T-helper 9 cell (primary cell): ENCODE measurements around the gene HIBCH.
"Not testable (repeated sequence)": the region's sequence is repeated elsewhere in the genome, so short reads cannot be mapped to it uniquely, and the experiment has no call there.

Source experiments
- DNase-seq: peaks from one replicate; pipeline ENCODE4 v3.0.0-alpha.2; 2020

The HIBCH gene

DNA sequence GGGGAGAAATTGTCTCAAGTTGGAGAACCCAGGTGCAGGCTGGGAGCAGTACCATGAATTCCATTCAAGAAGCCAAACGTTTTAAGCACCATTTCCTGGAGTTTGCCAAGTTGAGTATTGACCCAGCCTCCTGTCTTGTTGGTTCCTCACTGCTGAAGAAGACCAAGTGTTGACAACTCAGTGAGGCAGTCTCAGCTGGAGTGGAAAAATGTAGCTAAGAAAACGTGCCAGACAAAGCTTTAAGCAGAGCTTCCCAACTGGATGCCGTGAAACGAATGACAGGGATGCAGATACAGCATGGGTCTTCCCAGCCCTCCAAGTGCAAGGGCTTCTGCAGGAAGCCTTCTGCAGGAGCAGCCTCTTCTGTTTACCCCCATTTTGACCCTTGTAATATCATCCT is 23.0 kb upstream of the HIBCH start:
- no peak for DNase-seq

DNA sequence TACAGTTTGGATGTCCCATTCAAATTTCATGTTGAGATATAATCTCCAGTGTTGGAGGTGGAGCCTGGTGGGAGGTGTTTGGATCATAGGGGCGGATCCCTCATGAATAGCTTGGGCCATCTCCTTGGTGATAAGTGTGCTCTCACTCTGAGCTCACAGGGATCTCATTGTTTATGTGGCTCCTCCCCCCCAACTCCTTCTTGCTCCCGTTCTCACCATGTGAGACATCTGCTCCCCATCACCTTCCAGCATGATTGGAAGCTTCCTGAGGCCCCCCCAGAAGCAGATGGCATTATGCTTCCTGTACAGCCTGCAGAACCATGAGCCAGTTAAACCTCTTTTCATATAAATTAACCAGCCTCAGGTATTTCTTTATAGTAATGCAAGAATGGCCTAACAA is 20.7 kb upstream of the HIBCH start:
- no peak for DNase-seq

DNA sequence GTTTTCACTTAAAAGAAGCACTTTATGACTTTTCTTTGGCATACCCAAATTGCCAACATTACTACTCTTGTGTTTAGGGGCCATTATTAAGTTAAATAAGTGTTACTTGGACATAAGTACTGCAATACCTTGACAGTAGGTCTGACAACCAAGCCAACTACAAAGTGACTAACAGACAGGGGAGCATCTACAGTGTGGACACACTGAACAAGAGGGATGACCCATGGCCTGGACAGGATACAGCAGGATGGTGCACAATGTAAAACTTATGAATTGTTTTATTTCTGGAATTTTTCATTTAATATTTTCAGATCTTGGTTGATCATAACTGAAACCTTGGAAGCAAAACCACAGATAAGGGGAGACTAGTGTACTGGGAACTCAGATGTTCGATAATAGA is 19.8 kb upstream of the HIBCH start:
- no peak for DNase-seq

DNA sequence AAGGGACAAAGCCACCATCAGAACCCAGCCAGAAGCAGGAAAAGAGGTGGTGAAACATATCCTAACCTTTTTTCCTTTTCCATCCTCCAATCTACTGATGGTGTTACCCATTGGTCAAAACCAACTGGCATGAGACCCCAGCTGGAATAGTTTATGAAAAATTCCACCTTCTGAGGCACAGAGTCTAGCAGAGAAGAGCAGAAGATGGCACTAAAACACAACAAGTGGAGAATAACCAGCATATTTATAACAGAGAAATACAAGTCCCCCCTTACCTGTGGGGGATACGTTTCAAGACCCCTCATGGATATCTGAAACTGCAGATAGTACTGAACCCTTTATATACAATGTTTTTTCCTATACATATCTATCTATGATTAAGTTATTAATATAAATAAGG is 18.8 kb upstream of the HIBCH start:
- no peak for DNase-seq

DNA sequence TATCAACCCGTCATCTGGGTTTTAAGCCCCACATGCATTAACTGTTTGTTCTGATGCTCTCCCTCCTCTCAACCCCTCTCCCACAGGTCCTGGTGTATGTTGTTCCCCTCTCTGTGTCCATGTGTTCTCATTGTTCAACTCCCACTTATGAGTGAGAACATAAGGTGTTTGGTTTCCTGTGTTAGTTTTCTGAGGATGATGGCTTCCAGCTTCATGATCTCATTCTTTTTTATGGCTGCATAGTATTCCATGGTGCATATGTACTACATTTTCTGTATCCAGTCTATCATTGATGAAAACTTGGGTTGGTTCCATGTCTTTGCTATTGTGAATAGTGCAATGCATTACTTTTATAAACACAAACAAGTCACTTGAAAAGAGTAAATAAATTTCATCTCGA is 16.8 kb upstream of the HIBCH start:
- DNase-seq = no peak

DNA sequence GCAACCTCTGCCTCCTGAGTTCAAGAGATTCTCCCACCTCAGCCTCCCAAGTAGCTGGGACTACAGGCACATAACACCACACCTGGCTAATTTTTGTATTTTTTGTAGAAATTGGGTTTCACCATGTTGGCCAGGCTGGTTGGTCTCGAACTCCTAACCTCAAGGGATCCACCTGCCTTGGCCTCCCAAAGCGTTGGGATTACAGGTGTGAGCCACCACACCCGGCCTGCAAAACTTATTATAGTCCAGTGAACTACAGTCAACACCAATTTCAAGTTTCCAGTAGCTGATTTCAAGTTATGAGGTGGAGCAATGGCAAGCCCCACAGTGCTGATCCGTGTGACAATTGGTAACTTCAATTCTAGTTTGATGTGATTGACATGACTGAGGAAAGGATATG is 16.0 kb upstream of the HIBCH start:
- DNase-seq = not testable (repeated sequence)

DNA sequence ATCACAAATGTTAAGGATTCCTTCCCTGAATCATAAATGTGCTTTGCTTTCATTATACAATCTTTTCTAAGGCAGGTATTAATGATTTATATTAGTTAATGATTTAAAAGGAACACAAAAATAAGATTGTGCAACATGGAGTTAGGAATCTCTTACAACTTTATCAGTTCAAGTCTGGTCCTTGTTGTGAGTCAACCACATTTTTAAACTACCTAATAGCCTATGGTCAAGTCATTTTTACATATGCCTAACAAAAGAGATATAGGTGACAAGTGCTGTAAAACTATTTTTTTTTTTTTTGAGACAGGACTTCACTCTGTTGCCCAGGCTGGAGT is 15.6 kb upstream of the HIBCH start:
- DNase-seq = no peak

DNA sequence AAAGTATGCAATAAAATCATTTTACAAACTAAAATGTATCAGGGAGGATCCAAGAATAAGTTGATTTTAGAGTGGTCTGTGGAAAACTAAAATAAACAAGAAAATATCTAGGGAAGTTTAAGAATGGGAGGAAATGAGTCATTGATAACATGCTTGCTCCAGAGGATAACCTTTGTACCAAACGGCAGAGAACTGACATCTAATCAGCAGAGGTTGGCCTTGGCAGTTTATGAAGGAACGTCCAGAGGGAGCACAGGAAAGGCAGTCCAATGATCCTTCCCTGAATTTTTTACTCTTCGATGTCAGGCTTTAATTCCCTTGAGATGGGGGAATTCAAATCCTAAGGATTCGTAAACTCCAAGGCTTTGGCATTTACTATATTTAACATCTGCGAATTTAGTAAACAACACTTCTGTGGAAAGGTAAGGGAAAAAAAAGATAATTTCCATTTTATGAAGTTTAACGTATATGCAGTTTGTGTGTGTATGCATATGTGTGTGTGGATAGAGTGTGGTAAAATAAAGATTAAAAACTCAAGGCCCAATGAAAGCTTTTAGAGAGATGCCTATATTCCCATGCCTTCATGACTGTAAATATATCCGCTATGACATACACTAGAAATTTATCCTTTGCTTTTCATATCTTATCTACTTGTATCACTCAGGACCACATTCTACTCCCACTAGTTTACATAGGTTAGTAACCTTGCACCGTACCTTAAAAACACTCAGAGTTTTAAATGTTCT is 15.0 kb upstream of the HIBCH start:
- DNase-seq = no peak

DNA sequence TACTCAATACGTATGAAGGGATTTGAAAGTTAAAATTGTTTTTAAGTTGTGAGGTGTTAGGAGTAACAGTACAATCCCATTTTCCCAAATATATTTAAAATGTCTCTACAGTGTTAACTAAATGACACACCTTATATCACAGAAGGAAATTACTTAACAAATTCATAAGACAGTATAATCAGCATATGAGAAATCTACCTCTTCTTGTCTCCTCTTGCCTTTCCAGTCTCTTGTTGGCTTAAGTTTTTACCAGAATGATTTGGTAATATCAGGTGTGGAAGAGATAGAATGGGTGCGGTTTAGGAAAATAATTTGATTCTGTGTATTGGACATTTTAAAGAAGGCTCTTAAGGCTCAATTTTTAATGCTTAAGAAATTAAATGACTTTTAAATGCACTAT is 14.3 kb upstream of the HIBCH start:
- no peak for DNase-seq

DNA sequence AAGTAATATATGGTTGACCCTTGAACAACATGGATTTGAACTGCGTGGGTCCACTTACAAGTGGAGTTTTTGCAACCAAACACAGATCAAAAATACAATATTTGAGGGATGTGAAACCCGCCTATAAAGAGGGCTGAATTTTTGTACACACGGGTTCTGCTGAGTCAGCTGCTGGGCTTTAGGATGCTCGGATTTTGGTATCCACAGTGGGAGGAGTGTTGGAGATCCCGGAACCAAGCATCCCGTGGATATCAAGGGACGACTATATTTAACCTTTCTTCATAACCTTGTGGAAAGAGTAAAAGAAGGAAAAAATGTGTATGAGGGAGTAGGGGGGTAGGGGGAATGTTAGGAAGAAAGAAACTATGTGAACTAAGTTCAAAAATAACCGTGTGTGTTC is 13.8 kb upstream of the HIBCH start:
- DNase-seq = no peak

DNA sequence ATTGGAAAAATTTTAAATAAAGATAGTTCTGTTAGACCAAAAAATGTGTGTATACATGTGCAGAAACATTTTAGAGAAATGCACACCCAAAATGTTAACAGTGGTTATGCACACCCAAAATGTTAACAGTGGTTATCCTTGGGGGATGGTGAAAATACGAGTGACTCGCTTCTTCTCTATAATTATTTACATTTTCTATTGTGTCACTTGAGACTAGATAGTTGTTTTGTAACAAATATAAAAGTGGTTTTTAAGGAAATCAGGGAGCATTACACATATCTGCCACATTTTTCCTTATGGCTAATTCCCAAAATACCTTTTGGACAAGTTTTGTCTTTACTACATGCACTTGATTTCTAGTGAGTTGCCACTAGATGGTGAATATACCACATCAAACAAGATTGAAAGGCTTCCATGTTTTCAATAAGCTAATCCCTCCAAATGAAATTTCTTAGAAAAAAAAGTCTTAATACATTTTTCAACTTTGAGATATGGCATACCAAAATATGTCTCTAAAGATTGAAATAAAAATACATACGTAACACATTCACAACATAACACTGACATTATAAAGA is 9.0 kb upstream of the HIBCH start:
- DNase-seq = no peak

DNA sequence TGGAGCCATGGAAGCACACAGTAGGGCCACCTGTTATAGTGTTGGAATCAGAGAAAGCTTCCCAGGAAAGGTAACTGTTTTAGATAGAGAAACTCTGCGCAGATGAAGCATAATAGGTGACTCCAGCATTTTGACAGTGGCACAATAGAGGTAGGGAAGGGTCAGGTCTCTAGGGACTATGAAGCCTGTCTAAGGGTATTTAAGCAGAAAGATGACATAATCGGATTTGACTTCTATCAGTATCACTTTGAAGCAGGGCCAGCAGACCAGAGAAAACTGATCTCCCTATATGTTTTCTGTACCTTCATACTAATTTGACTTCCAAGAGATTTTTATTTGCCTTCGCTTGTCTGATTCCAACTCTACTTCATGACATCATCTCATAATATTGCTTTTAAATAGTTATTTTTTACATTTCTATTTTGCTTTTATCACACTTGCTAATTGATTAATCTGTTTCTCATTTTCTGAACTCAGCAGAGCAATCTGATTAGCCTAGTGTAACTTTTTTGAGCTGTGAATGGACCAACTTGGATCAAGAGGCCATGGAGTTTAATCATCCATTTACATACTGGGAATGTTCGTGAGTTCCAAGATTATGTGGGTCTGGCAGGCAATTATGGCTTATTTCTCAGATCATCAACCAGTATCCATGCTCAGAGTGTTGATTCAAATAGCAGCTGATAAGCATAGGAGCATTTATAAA is 8.4 kb upstream of the HIBCH start:
- DNase-seq = no peak

DNA sequence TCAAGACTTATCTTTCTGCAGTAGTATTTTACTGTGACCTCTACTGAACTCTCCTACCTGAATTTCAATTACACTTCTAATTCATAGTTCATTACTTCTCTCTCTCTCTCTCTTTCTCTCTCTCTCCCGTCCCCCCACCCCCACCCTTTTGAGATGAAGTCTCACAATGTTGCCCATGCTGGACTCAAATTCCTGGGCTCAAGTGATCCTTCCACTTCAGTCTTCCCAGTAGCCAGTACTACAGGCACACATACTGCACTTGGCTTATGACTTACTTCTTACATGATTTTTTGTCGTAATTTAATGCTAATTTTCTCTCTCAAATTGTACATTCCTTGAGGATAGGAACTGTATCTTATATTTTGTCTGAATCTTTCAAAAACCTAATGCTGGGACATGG is 6.0 kb upstream of the HIBCH start:
- DNase-seq = no peak

DNA sequence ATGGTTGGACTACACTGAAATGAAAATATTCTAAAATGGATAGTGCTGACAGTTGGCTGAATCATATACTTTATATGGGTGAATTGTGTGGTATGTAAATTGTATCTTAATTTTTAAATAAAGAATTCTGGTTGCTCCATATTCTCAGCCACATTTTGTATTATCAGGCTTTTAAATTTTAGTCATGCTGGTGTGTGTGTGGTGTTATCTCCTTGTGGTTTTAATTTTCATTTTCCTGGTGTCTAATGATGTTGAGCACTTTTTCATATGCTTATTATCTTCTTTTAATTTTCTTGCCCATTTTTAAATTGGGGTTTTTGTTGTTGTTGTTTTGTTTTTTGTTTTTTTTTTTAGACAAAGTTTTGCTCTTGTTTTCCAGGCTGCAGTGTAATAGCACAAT is 3.8 kb upstream of the HIBCH start:
- DNase-seq = no peak

DNA sequence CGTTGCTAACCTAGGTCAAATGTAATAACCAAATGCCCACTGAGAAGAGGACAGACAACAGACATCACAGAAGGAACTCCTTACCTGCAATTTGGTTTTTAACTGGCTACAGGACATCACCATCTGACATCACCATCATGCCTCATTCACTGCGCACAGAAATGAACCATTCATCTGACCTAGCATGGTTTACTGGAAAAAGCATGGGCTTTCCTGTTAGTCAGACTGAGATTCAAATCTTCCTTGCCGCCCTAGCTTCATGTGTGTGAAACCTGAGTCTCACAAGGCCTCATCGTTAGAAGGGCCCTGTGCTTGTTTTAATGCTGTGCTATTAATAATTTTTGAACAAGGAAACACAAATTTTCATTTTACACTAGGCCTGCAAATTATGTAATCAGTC is 1.1 kb upstream of the HIBCH start:
- no peak for DNase-seq

DNA sequence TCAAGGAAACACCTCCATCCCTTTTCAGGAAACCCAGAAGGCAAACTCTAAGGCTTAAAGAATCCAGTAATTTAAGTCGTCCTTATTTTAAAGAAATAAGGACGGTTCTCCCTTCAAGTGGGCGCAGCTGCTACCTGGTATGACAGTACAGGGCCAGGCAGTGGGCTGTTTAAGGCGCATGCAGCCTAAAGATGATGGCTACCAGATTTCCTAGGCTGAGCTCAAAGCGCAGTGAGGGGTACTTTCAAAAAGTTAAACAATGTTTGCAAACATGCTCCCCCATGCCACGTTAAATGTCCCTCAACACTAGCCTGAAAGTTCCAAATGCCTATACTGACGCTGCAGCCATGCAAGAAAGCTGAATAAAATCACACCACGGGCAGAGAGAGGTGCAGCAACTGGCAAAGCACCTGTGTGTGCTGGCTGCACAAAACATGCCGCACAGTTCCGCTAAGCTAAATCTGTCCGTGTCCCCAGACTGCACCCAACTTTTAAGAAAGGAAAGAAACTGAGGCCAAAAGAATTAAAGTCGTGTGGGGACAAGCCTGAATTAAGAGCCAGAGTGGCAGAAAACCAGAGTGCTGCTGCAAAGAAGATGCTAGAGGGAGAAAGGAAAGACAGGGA is 583 bp downstream of the HIBCH start:
- peak; percentile 4 for DNase-seq

DNA sequence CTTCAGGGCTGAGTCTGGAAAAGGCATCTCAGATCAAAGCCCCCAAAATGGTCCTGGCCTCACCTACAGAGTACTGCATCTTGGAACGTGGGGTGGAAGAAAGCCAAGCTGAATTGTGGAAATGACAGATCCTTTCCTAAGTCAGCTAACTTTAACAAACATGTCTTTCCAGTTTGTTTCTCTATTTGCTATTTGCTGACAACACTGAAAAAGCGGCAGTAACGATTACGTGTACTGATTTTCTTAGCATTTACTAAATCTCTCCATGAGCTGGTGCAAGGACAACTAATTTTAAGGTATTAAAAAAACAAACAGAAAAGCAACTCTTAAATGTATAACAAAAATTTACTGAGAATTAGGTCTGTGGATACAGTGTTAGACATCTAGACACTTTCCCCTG is 1.1 kb downstream of the HIBCH start:
- no peak for DNase-seq

DNA sequence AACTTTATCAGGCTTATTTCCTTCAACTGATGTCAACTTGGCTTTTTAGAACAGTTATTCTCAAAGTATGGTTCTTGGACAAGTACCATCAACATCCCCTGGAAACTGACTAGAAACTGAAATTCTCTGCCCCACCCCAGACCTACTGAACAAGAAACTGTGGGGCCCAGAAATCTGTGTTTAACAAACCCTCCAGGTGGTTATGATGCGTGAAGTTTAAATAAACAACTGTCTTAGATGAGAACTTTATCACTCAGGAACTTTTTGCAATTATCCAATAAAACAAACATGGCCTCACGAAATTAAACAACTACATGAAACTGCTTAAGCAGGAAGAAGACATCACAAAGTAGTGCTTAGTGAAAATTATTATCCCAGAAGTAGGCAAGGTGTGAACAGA is 4.4 kb downstream of the HIBCH start:
- DNase-seq = no peak

DNA sequence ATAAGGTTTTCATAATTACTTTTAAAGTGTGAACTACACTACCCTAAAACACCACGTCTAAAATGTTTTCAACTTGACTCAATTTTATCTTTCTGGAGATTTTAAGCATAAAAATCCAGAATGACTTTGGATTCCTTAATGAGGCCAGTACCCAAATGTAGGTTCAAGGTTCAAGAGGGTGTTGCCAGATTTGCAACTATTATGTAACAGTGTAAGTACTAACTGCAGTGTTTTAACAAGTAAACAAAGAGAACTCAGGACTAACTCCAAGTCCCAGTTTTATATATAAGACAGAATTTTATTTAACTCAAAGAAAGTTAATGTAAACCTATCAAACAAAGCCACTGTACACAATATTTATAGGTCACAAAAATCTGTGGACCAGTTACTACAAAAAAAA is 5.7 kb downstream of the HIBCH start:
- no peak for DNase-seq

DNA sequence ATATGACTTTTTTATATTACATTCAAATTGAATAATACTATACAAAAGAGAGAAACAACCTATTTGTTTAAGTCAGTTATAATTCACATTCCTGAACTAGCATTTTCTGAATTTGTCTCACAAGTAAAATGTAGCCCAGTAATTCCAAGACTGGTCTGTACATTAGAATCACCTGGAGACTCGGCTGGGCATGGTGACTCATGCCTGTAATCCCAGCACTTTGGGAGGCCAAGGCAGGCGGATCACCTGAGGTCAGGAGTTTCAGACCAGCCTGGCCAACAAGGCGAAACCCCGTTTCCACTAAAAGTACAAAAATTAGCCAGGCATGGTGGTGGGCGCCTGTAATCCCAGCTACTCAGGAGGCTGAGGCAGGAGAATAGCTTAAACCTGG is 7.0 kb downstream of the HIBCH start:
- not testable (repeated sequence) for DNase-seq

DNA sequence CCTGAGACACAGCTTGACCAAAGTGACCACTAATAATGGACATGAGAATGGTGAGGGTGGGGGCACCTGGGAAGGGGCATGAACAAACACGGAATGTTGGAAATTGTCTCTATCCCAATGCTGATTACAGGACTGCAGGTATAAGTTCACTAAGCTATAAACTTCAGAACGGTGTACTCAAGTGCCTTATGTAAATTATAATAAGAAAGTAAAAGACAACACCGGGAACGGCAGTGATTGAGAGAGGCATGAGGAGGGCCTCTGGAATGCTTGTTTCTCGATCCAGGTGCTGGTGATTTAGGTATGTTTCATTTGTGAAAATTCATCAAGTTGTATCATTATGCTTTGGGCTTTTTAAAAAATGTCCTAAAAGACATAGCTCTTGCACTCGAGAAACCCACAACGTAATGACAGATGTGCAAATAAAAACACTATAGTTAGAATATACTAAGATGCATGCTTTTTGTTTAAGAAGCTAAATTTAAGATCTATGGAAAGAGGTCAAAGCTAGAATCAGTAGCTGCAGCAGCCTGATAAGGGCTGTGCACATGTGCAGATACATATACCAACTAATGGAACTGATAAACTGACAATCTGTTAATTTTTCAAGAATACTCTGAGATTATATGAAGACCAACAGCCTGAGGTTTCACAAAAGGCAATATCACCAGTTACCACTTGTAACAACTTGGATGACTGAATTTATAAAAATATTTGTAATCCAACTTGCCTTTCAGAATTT is 7.6 kb downstream of the HIBCH start:
- DNase-seq = no peak

DNA sequence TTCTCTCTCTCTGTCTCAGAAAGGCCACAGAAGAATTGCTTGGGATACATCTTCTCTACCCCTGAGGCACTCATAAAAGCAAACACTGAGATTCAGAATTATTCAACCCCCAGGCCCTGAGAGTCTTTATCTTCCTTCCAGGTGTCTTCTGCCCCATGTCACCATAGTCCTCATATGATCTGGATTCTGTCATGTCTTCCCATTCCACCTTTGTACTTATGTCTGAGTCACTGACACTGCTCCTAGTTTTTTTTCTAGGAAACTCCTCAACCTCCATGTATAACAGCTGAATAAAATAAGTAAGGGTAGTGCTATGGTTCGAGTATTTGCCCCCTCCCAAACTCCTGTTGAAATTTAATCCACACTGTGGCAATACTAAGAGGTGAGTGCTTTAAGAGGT is 11.6 kb downstream of the HIBCH start:
- DNase-seq = no peak

DNA sequence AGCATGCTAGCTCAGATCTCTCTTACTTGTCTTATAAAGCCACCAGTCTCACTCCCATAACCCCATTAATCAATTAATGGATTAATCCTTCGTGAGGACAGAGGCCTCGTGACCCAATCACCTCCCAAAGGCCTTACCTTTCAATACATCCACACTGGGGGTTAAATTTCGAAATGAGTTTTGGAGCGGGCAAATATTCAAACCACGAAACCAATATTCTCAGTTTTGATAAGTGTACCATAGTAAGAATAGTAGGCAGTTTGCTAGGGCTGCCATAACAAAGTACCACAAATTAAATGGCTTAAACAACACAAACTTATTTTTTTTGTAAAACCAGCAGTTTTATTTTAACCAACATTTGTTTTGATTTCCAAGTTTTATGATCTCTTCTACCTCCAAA is 15.2 kb downstream of the HIBCH start:
- no peak for DNase-seq
